Left forelimb (tissue), 1 donor: ENCODE measurements around the gene CCDC88C.
"Not testable (repeated sequence)": the region's sequence is repeated elsewhere in the genome, so short reads cannot be mapped to it uniquely, and the experiment has no call there.

Experiments used
- DNase-seq: peaks from one replicate; pipeline ENCODE4 v3.0.0-alpha.2; 2018; ENCODE audit warnings: low spot score

CCDC88C gene, protein sequence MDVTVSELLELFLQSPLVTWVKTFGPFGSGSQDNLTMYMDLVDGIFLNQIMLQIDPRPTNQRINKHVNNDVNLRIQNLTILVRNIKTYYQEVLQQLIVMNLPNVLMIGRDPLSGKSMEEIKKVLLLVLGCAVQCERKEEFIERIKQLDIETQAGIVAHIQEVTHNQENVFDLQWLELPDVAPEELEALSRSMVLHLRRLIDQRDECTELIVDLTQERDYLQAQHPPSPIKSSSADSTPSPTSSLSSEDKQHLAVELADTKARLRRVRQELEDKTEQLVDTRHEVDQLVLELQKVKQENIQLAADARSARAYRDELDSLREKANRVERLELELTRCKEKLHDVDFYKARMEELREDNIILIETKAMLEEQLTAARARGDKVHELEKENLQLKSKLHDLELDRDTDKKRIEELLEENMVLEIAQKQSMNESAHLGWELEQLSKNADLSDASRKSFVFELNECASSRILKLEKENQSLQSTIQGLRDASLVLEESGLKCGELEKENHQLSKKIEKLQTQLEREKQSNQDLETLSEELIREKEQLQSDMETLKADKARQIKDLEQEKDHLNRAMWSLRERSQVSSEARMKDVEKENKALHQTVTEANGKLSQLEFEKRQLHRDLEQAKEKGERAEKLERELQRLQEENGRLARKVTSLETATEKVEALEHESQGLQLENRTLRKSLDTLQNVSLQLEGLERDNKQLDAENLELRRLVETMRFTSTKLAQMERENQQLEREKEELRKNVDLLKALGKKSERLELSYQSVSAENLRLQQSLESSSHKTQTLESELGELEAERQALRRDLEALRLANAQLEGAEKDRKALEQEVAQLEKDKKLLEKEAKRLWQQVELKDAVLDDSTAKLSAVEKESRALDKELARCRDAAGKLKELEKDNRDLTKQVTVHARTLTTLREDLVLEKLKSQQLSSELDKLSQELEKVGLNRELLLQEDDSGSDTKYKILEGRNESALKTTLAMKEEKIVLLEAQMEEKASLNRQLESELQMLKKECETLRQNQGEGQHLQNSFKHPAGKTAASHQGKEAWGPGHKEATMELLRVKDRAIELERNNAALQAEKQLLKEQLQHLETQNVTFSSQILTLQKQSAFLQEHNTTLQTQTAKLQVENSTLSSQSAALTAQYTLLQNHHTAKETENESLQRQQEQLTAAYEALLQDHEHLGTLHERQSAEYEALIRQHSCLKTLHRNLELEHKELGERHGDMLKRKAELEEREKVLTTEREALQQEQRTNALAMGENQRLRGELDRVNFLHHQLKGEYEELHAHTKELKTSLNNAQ (N-terminal part only)

DNA sequence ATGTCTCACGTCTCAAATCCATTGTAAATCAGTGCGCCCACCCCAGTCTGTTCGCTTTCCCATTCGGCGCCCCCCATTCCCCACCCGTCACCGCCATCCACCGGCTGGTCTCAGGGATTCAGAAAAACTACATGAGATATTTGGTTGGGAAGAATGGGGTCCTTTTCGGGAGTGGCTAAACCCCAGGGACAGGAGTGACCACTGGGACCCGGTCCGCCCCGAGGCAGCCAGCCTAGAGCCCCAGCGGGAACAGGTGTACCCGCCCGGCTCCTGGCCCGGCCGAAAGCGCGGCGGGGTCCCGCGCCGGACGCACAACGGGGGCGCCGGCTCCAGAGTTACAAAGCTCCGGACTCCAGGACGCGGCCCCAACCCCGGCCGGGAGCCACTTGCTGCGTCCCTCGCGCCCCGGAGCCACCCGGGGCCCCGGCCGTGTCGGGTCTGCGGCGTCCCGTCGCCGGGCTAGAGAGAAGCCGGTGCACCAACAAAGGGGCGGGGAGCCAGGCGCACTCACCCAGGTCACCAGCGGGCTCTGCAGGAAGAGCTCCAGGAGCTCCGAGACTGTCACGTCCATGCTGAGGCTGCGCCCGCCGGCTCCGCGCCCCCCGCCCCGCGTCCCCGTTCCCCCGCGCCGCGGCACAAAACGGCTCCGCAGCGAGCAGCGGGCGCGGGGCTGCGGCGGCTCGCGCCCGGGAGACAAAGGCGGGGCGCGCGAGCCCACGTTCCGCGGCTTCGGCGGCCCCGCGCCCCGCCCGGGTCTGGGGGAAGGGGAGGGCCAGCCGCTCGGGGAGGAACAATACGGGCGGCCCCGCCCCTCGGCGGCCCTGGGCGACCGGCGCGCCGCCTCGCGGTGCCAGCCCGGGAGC lies at the start of gene CCDC88C:
TSS of gene CCDC88C (minus strand) at position 701 of the 863 bp plus-strand sequence. CDS start at position 571, 130 bp downstream.
- peak; percentile 77 for DNase-seq

DNA sequence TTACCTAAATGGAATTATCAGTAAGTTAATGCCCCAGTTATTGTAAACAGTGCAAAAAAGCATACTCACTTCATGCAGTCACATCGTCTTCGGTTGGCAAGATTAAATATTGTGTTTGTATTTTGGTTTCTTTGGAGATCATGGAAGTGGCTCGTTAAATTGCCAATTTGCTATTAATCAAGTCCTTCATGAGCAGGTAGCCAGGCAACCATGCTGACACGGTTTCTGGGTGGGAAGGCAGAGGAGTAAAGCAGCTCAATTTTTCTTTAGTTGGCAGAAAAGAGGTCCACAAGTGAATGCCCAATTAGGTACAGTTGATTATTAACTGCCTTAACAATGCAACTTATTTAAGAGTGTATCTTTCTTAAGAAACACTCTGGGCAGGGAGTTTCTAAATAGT lies 48.6 kb upstream of the CCDC88C start:
- DNase-seq, result no peak

GRCh38 chr14:91464615-91465205 lies 47.1 kb upstream of the CCDC88C start:
- DNase-seq, result no peak

GRCh38 chr14:91458612-91459011 lies 41.0 kb upstream of the CCDC88C start:
- no peak for DNase-seq

DNA sequence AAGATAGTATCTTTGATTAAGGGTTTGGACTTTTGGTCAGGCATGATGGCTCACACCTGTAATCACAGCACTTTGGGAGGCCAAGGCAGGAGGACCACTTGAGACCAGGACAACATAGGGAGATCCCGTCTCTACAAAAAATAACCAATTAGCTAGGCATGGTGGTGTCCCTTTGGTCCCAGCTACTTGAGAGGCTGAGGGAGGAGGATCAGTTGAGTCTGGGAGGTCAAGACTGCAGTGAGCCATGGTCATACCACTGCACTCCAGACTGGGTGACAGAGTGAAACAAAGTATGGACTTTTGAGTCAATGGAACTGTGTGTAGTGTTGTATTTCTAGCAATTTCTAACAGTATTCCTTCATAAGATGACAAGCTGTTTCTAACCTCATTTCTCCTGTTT lies 38.7 kb upstream of the CCDC88C start:
- no peak for DNase-seq

GRCh38 chr14:91454580-91454979 lies 37.0 kb upstream of the CCDC88C start:
- DNase-seq, result no peak

DNA sequence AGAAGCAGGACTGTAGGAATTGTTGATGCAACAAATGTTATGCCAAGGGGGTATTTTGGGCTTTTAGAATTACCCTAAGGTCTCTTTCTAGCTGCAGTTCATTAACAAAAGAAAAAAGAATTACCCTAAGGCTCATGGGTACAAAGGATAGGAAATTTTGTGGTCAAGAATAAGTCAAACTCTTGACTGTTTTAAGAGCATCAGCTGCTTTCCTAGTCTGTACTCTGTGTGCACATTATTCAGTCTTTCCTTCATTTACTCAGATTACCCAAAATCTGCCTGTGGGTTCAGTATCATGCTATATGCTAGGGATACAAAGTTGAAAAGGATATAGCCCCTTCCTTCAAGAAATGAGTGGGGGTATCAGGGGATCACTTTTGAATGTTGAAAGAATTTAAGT lies 36.5 kb upstream of the CCDC88C start:
- DNase-seq, result no peak

DNA sequence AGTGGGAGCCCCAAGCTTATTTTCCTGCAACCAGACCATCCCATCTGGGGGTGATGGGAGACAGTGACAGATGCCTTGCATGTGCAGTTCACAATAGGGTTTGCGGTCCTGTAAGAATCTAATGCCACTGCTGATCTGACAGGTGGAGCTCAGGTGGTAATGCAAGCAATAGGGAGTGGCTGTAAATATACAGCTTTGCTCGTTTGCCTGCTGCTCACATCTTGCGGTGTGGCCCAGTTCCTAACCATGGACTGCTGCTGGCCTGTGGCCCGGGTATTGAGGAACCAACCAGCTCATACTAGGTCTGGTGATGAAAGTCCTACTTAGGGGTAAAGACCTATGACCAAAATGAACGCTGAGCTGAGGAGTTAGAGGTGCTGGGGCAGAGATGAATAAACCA lies 36.1 kb upstream of the CCDC88C start:
- no peak for DNase-seq

- no peak for DNase-seq
Observed at GRCh38 chr14:91444335-91445020, 26.9 kb upstream of the CCDC88C start.

DNA sequence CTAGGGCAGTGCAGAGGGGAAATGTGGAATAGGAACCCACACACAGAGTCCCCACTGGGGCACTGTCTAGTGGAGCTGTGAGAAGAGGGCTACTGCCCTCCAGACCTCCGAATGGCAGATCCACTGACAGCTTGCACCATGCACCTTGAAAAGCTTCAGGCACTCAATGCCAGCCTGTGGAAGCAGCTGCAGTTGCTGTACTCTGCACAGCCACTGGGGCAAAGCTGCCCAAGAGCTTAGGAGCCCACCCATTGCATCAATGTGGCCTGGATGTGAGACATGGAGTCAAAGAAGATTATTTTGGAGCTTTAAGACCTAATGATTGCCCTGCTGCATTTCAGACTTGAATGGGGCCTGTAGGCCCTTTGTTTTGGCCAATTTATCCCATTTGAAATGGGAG lies 21.7 kb upstream of the CCDC88C start:
- DNase-seq, result no peak

- no peak for DNase-seq
Observed at GRCh38 chr14:91438845-91439244, 21.2 kb upstream of the CCDC88C start.

- not testable (repeated sequence) for DNase-seq
Observed at GRCh38 chr14:91436266-91436665, 18.6 kb upstream of the CCDC88C start.

- DNase-seq, result no peak
Observed at GRCh38 chr14:91429385-91429784, 11.8 kb upstream of the CCDC88C start.

GRCh38 chr14:91428931-91429330 lies 11.3 kb upstream of the CCDC88C start:
- not testable (repeated sequence) for DNase-seq

GRCh38 chr14:91425531-91425944 lies 7.9 kb upstream of the CCDC88C start:
- DNase-seq, result not testable (repeated sequence)

- no peak for DNase-seq
Observed at GRCh38 chr14:91424813-91425530, 7.4 kb upstream of the CCDC88C start.

DNA sequence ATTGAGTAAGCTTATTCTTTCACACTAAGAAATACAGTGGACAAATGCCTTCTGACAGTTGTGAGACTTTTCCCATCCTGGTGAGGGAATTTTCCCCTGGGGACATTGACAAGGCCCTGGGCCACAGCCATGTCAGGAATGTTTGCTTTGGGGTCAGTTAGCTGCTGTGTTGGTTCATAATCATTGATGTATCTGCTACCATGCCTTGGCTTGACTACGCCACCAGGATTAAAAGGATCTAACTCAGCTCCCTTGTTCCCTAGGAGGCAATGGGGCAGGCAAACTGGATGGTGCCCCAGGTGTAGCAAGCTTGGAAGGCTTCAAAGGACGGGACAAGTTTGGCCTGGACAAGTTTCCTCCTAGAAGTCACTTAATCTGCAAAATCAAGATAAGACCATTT lies 3.1 kb upstream of the CCDC88C start:
- DNase-seq, result no peak

- DNase-seq, result no peak
Observed at GRCh38 chr14:91419451-91419850, 1.8 kb upstream of the CCDC88C start.

DNA sequence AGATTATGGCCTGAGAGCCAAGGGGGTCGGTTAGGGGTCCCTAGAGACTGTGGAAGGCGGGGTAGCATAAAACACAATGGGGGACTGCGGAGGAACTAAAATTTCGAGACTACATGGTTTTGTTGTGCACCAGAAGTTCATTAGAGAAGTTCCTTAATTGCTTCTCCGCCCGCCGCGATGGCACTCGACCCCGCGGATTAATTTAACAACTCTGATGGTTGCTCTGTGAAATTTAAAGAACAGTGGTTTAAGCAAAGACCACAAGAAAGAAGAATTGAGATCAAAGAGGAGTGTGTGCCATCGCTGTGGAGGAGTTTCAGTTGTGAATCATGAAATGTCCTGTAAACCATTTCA lies 1.4 kb upstream of the CCDC88C start:
- no peak for DNase-seq
